ENCODE results near the gene COCH. TPM values are rescaled to one million over a fixed set of nuclear protein-coding genes. Genes with fewer than 3 reads are reported as not detected.

Gene COCH
- total RNA-seq, 2 donors from 2014 or later = 8.5 to 23.3 TPM

GRCh38 chr14:30935445-30935844, 61.1 kb downstream of the COCH start:
- H3K4me3 ChIP-seq = no peak overlapping the region
- 66% methylated on average over 2 of the region's 2 CpGs for WGBS
- TF ChIP-seq POLR2AphosphoS5 (IDR thresholded peaks at IDR 0.05) (no peak), POLR2A (IDR thresholded peaks at IDR 0.05) (no peak)
- TF ChIP-seq, protein P1, sequence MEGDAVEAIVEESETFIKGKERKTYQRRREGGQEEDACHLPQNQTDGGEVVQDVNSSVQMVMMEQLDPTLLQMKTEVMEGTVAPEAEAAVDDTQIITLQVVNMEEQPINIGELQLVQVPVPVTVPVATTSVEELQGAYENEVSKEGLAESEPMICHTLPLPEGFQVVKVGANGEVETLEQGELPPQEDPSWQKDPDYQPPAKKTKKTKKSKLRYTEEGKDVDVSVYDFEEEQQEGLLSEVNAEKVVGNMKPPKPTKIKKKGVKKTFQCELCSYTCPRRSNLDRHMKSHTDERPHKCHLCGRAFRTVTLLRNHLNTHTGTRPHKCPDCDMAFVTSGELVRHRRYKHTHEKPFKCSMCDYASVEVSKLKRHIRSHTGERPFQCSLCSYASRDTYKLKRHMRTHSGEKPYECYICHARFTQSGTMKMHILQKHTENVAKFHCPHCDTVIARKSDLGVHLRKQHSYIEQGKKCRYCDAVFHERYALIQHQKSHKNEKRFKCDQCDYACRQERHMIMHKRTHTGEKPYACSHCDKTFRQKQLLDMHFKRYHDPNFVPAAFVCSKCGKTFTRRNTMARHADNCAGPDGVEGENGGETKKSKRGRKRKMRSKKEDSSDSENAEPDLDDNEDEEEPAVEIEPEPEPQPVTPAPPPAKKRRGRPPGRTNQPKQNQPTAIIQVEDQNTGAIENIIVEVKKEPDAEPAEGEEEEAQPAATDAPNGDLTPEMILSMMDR (IDR thresholded peaks at IDR 0.05) = no peak
- no peaks in the 10 kb centered on the region for H3K27me3 ChIP-seq (replicated peaks; ENCODE audit: insufficient read depth)
- no peaks in the 10 kb centered on the region for H3K9me3 ChIP-seq
- intact Hi-C loops (cut with DNase I) = no loop called here
- no peaks in the 10 kb centered on the region for H3K36me3 ChIP-seq
- H3K27ac ChIP-seq = no peak overlapping the region
- no peak for DNase-seq (ENCODE audit: low spot score)
- H3K4me1 ChIP-seq (replicated peaks) = no peaks in the 10 kb centered on the region

DNA sequence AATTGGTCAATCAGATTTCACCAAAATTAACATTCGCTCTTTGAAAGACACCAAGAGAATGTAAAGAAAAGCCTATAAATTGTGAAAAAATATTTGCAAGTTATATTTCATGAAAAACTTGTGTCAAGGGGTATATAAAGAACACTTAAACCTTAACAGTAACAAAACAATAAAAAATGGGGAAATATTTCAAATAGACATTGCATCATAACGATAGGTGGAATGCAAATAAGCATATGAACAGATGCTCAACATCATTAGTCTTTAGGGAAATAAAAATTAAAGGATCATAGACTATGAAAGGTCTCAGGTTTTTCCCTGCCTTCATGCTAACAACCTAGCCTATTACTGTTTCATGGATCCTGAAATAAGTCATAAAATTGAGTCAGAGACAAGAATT, 64.3 kb downstream of the COCH start:
- H3K4me1 ChIP-seq (replicated peaks) = no peaks in the 10 kb centered on the region
- no peaks in the 10 kb centered on the region for H3K36me3 ChIP-seq
- intact Hi-C loops (cut with DNase I) = no loop called here
- H3K27ac ChIP-seq = no peak overlapping the region
- no peak for DNase-seq (ENCODE audit: low spot score)
- H3K4me3 ChIP-seq = no peak overlapping the region
- WGBS = 90% methylated on average over 2 of the region's 2 CpGs
- no peaks in the 10 kb centered on the region for H3K9me3 ChIP-seq
- H3K27me3 ChIP-seq (replicated peaks; ENCODE audit: insufficient read depth) = no peaks in the 10 kb centered on the region
- TF ChIP-seq POLR2AphosphoS5 (IDR thresholded peaks at IDR 0.05) (no peak), POLR2A (IDR thresholded peaks at IDR 0.05) (no peak)
- TF ChIP-seq, protein P1 (IDR thresholded peaks at IDR 0.05) = no peak

Other genes starting within 250 kb of the COCH start
- gene AP4S1, start 151.1 kb downstream of the COCH start, total RNA-seq = 1 to 10 TPM; 6.1 to 9.8 TPM
- 10 to 100 TPM; 25.6 to 40.5 TPM for gene STRN3, start 151.8 kb downstream of the COCH start, total RNA-seq

Data from prostate gland (tissue), 2 donors.